Fibroblast of the aortic adventitia (primary cell): ENCODE measurements around the gene CDH13. TPM values are rescaled to one million over a fixed set of nuclear protein-coding genes. Genes with fewer than 3 reads are reported as not detected.

Experiments
- DNase-seq: peaks from one replicate; pipeline ENCODE4 v3.0.0-alpha.2; 2010; ENCODE audit warnings: low read depth
- H3K4me3 ChIP-seq: 2 replicates; pipeline ENCODE4 v1.5.1; 2011; ENCODE audit warnings: low read depth, mild to moderate bottlenecking, control low read depth, low read length, moderate library complexity
- CTCF ChIP-seq: IDR thresholded peaks from 2 replicates; pipeline ENCODE4 v1.5.1; 2011; ENCODE audit warnings: mild to moderate bottlenecking, low read length, control low read depth, inconsistent platforms; ENCODE audit not compliant: insufficient read depth
- total RNA-seq: library from RNA; depleted of rRNA; stranded (reverse); fragments of >200 nt; gene quantifications from 2 replicates; pipeline ENCODE4 v1.2.3, GENCODE V29; 2012; ENCODE audit warnings: low replicate concordance

The CDH13 gene
- 55.7 and 58.0 TPM in 2 replicates for total RNA-seq

- peak within 1 kb of the TSS; percentile 77 for H3K4me3 ChIP-seq
- peak; percentile 71 for DNase-seq
- TF ChIP-seq CTCF: no peak
Measured at GRCh38 chr16:82626791-82627261, at the start of gene CDH13. Gene CDH13 (plus strand): TSS chr16:82626969.

GRCh38 chr16:82580298-82580890 lies 46.4 kb upstream of the CDH13 start:
- DNase-seq: peak; percentile 3
- TF ChIP-seq CTCF: no peak
- H3K4me3 ChIP-seq: no peak overlapping the region

- no peak for DNase-seq
- TF ChIP-seq CTCF: no peak
- no peak overlapping the region for H3K4me3 ChIP-seq
Measured at GRCh38 chr16:82582975-82583374, 43.8 kb upstream of the CDH13 start.

- DNase-seq: no peak
- TF ChIP-seq CTCF: no peak
- no peak overlapping the region for H3K4me3 ChIP-seq
Measured at GRCh38 chr16:82583422-82583821, 43.3 kb upstream of the CDH13 start.

GRCh38 chr16:82584553-82585152 lies 42.1 kb upstream of the CDH13 start:
- TF ChIP-seq CTCF: no peak
- no peak for DNase-seq

GRCh38 chr16:82585675-82586074 lies 41.1 kb upstream of the CDH13 start:
- no peak for TF ChIP-seq CTCF
- no peak for DNase-seq
- no peak overlapping the region for H3K4me3 ChIP-seq

More at GRCh38 chr16:82584553-82585152, 42.1 kb upstream of the CDH13 start:
- no peak overlapping the region for H3K4me3 ChIP-seq
